ENCODE data around the gene RNF113B.

RNF113B gene

DNA sequence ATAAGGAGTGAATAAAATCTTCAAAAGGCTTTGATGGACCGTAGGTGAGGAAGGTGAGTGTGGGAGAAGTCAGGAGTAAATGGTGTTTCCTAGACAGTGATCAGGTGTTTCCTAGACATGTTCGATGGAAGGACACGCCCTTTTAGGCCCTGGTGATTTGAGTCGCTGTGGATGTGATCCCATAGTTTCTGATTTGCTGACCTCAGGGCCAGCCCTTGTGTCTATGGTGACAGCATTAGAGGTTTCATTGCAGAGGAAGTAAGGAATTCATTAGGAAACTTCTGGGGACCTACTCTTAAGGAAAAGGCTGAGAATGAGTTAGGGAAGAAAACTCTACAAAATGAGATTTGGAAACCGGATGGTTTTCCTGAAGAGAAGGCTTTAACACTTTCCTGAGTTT is 31.5 kb upstream of the RNF113B start:
- no peak for TF ChIP-seq EZH2phosphoT487 (IDR thresholded peaks at IDR 0.05; ENCODE audit: borderline replicate concordance, low read length)
- TF ChIP-seq, protein P1, sequence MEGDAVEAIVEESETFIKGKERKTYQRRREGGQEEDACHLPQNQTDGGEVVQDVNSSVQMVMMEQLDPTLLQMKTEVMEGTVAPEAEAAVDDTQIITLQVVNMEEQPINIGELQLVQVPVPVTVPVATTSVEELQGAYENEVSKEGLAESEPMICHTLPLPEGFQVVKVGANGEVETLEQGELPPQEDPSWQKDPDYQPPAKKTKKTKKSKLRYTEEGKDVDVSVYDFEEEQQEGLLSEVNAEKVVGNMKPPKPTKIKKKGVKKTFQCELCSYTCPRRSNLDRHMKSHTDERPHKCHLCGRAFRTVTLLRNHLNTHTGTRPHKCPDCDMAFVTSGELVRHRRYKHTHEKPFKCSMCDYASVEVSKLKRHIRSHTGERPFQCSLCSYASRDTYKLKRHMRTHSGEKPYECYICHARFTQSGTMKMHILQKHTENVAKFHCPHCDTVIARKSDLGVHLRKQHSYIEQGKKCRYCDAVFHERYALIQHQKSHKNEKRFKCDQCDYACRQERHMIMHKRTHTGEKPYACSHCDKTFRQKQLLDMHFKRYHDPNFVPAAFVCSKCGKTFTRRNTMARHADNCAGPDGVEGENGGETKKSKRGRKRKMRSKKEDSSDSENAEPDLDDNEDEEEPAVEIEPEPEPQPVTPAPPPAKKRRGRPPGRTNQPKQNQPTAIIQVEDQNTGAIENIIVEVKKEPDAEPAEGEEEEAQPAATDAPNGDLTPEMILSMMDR (IDR thresholded peaks at IDR 0.05; ENCODE audit: low read depth, low read length, poor library complexity, severe bottlenecking), result no peak
- no peaks in the 10 kb centered on the region for H3K27me3 ChIP-seq (ENCODE audit: control insufficient read depth, low read length)
- no peak overlapping the region for H3K27ac ChIP-seq (ENCODE audit: low read depth, low read length)
- no peaks in the 10 kb centered on the region for H3K4me1 ChIP-seq (ENCODE audit: control insufficient read depth, low read length)
- no peaks in the 10 kb centered on the region for H3K36me3 ChIP-seq (ENCODE audit: control insufficient read depth, low read length)
- no peaks in the 10 kb centered on the region for H3K79me2 ChIP-seq (ENCODE audit: control insufficient read depth, low read length)
- no peak overlapping the region for H3K4me3 ChIP-seq (ENCODE audit: low read length)
- no peak overlapping the region for H3K4me2 ChIP-seq (ENCODE audit: low read length)
- H4K20me1 ChIP-seq (ENCODE audit: control insufficient read depth, insufficient read depth, low read depth, low read length), result no peaks in the 10 kb centered on the region
- H3K9me3 ChIP-seq (ENCODE audit: control insufficient read depth, insufficient read depth, low read length), result no peaks in the 10 kb centered on the region
- H3F3A ChIP-seq (ENCODE audit: control insufficient read depth, insufficient read depth), result no peaks in the 10 kb centered on the region
- H3K9me2 ChIP-seq (replicated peaks; ENCODE audit: control insufficient read depth, low read length), result no peaks in the 10 kb centered on the region

DNA sequence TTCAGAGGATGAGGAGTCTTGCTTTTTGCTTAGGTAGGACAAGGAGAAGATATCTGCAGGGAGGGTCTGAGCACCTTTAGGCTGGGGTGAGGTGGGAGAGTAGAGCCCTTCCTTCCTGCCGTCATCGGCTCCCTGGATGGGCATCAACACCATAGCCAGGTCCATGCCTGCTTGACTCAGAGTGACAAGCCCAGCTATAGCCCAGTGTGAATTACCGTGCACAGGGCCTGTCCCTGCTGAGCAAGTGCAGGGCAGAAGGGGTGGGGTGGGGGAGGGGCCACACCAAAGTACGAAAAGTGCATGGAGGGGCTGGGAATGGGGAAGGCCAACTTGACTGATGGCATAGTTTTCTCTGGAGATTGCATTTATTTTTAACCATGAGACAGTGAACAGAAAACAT is 30.3 kb upstream of the RNF113B start:
- Histone ChIP-seq H3F3A (ENCODE audit: control insufficient read depth, insufficient read depth) (no peaks in the 10 kb centered on the region), H4K20me1 (ENCODE audit: control insufficient read depth, insufficient read depth, low read depth, low read length) (no peaks in the 10 kb centered on the region), H3K27ac (ENCODE audit: low read depth, low read length) (no peak overlapping the region), H3K4me2 (ENCODE audit: low read length) (no peak overlapping the region), H3K27me3 (ENCODE audit: control insufficient read depth, low read length) (no peaks in the 10 kb centered on the region), H3K4me1 (ENCODE audit: control insufficient read depth, low read length) (no peaks in the 10 kb centered on the region), H3K79me2 (ENCODE audit: control insufficient read depth, low read length) (no peaks in the 10 kb centered on the region), H3K9me2 (replicated peaks; ENCODE audit: control insufficient read depth, low read length) (no peaks in the 10 kb centered on the region), H3K36me3 (ENCODE audit: control insufficient read depth, low read length) (no peaks in the 10 kb centered on the region), H3K9me3 (ENCODE audit: control insufficient read depth, insufficient read depth, low read length) (no peaks in the 10 kb centered on the region), H3K4me3 (ENCODE audit: low read length) (no peak overlapping the region)
- TF ChIP-seq EZH2phosphoT487 (IDR thresholded peaks at IDR 0.05; ENCODE audit: borderline replicate concordance, low read length), result no peak
- TF ChIP-seq, protein P1 (IDR thresholded peaks at IDR 0.05; ENCODE audit: low read depth, low read length, poor library complexity, severe bottlenecking), result no peak

DNA sequence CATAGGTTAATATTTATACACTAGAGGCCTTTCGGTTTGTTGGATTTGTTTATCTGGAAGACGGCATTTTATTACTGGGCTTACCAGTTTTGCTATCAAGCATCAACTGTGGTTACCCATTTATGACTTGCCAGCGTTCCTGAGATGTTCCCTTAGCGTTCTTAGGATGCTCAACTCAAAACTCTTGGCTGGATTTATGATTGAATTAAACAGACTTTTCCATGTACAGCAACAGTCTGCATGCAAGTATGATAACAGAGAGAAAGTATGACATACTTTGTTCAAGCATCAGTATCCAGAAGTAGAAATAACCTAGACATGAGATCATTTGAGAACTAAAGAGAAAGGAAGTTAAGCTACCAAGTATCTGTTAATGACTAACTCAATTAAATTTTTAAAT is 29.9 kb upstream of the RNF113B start:
- Histone ChIP-seq H3K4me1 (ENCODE audit: control insufficient read depth, low read length) (no peaks in the 10 kb centered on the region), H3K4me2 (ENCODE audit: low read length) (no peak overlapping the region), H3K27me3 (ENCODE audit: control insufficient read depth, low read length) (no peaks in the 10 kb centered on the region), H3K9me2 (replicated peaks; ENCODE audit: control insufficient read depth, low read length) (no peaks in the 10 kb centered on the region), H3K36me3 (ENCODE audit: control insufficient read depth, low read length) (no peaks in the 10 kb centered on the region), H3F3A (ENCODE audit: control insufficient read depth, insufficient read depth) (no peaks in the 10 kb centered on the region), H3K4me3 (ENCODE audit: low read length) (no peak overlapping the region), H3K27ac (ENCODE audit: low read depth, low read length) (no peak overlapping the region), H4K20me1 (ENCODE audit: control insufficient read depth, insufficient read depth, low read depth, low read length) (no peaks in the 10 kb centered on the region), H3K79me2 (ENCODE audit: control insufficient read depth, low read length) (no peaks in the 10 kb centered on the region), H3K9me3 (ENCODE audit: control insufficient read depth, insufficient read depth, low read length) (no peaks in the 10 kb centered on the region)
- TF ChIP-seq, protein P1 (IDR thresholded peaks at IDR 0.05; ENCODE audit: low read depth, low read length, poor library complexity, severe bottlenecking), result no peak
- no peak for TF ChIP-seq EZH2phosphoT487 (IDR thresholded peaks at IDR 0.05; ENCODE audit: borderline replicate concordance, low read length)

DNA sequence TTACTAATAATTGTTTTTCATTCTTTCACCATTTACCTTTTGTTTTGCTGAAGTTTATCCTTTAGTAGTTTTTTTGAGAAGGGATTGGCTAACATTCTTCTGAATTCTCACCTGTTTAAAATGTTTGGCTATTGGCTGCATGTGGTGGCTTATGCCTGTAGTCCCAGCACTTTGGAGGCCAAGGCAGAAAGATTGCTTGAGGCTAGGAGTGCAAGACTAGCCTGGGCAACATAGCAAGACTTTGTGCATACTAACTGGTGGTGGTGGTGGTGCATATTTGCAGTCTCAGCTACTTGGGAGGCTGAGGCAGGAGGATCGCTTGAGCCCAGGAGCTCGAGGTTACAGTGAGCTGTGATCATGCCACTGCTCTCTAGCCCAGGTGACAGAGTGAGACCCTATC is 27.5 kb upstream of the RNF113B start:
- Histone ChIP-seq H3K27ac (ENCODE audit: low read depth, low read length) (no peak overlapping the region), H4K20me1 (ENCODE audit: control insufficient read depth, insufficient read depth, low read depth, low read length) (no peaks in the 10 kb centered on the region), H3K9me2 (replicated peaks; ENCODE audit: control insufficient read depth, low read length) (no peaks in the 10 kb centered on the region), H3K4me3 (ENCODE audit: low read length) (no peak overlapping the region), H3K4me1 (ENCODE audit: control insufficient read depth, low read length) (no peaks in the 10 kb centered on the region), H3K9me3 (ENCODE audit: control insufficient read depth, insufficient read depth, low read length) (no peaks in the 10 kb centered on the region), H3K27me3 (ENCODE audit: control insufficient read depth, low read length) (no peaks in the 10 kb centered on the region; the same call in 1 of the 2 replicates), H3F3A (ENCODE audit: control insufficient read depth, insufficient read depth) (no peaks in the 10 kb centered on the region), H3K4me2 (ENCODE audit: low read length) (no peak overlapping the region), H3K36me3 (ENCODE audit: control insufficient read depth, low read length) (no peaks in the 10 kb centered on the region), H3K79me2 (ENCODE audit: control insufficient read depth, low read length) (no peaks in the 10 kb centered on the region)
- TF ChIP-seq, protein P1 (IDR thresholded peaks at IDR 0.05; ENCODE audit: low read depth, low read length, poor library complexity, severe bottlenecking), result no peak
- no peak for TF ChIP-seq EZH2phosphoT487 (IDR thresholded peaks at IDR 0.05; ENCODE audit: borderline replicate concordance, low read length)

Data from DOHH2 (cell line).